CD4-positive, alpha-beta T cell treated with Interleukin-21 for 1 hour (primary cell): ENCODE measurements around the gene PLAAT2.
"Not testable (repeated sequence)": the region's sequence is repeated elsewhere in the genome, so short reads cannot be mapped to it uniquely, and the experiment has no call there.

Experiments
- DNase-seq: peaks from one replicate; pipeline ENCODE4 v3.0.0-alpha.2; 2020

PLAAT2 gene

DNA sequence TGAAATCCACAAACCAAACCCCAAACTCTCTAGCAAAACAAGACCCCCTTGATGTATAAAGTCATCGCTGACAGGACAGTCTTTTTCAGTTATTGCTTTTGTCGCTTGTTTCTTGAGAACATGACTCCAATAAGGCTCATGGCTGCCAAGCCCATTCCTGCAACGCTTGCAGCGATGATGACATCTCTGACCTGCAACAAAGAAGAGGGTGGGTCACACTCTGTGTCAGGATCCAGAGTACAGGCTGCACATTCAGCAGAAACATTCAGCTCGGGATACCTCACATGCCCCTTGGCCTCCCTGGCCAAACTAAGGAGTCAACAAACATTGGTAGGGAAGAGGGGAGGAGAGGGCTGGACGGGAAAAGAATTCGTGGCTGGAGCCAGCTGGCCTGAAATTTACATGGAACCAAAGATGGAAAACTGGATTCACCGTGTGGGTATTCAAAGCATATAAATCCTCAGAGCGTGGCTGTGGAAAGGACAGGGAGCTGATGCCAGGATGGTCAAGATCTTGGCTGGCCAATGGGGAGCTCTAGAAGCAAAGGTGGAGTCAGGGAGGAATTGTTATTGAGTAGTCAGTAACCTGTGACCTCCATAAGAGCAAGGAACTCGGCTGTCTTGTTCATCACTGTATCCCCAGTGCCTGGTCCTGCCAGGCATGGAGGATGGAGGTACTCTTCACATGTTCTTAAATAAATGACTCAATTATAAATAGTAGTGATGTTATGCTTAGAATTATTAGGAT is 11.8 kb upstream of the PLAAT2 start:
- no peak for DNase-seq

DNA sequence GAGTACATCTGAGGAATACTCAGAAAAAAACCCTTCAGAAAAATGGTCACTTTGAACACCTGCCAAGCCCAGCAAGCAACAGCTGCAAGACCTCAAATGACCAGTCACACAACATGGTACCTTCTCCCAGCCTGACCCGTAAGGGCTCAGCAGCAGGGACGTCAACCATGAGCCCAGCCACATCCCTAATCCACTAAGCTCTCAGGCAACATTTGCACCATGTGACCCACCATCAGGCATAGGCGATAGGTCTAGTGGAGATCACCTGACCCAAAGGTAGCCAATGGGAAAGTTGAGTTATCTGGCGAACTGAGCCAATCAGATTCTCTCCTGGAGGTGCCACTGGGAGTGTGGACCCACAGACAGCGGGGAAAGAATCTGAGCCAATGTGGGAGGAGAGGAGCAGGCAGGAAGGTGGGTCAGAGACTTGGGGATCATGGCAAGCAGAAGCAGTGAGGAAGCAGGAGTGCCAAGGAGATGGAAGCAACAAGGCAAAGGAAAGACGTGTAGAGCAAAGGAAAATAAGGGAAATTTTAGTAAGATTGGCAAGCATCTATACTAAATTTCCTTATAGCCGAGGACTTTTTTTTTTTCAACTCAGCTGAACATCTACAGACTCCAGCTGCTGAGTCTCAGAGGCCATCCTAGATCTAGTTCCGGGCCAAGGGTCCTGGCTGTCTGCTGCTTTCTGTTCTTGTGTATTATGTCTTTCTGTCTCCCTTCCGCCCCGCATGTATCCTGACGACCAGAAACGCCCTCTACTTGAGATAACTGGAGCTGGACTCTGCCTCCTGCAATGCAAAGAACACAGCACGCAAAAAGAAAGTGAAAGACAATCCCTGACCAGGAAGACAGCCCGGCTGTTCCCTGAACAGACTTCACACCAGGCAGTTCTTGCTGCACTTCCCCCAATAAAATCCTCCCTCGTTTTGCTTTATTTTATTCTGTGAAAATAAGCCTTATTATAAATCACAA is 11.0 kb upstream of the PLAAT2 start:
- DNase-seq = peak; percentile 65

DNA sequence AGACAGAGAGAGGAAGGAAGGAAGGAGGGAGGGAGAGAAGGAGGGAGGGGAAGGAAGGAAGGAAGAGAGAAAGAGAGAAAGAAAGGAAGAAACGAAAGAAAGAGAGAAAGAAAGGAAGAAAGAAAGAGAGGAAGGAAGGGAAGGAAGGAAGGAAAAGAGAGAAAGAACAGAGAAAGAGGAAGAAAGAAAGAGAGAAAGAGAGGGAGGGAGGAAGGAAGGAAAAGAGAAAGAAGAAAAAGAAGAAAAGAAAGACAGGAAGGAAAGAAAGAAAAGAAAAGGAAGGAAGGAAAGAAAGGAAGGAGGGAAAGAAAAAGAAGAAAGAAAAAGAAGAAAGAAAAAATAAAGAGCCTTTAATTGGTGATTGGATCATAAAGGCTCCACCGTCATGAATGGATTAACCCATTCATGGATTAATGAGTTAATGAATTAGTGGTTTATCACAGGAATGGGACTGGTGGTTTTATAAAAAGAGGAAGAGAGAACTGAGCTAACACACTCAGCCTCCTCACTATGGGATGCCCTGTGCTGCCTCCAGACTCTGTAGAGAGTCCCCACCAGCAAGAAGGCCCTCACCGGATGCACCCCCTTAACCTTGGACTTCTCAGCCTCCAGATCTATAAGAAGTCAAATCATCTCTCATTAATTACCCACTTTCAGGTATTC is 9.0 kb upstream of the PLAAT2 start:
- no peak for DNase-seq

DNA sequence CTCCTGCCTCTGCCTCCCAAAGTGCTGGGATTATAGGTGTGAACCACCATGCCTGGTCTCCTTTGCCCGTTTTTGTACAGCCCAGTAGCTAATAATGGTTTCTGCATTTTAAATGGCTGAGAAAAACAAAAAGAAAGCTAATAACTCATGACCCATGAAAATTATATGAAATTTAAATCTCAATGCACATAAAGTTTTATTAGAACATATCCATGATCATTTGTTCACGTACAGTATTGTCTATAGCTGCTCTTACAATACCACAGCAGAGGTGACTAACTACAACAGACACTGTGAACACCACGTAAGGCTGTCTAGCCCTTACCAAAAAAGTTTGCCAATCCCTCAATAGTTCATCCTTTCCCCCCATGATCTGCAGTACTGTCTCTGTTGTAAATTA is 6.4 kb upstream of the PLAAT2 start:
- no peak for DNase-seq

DNA sequence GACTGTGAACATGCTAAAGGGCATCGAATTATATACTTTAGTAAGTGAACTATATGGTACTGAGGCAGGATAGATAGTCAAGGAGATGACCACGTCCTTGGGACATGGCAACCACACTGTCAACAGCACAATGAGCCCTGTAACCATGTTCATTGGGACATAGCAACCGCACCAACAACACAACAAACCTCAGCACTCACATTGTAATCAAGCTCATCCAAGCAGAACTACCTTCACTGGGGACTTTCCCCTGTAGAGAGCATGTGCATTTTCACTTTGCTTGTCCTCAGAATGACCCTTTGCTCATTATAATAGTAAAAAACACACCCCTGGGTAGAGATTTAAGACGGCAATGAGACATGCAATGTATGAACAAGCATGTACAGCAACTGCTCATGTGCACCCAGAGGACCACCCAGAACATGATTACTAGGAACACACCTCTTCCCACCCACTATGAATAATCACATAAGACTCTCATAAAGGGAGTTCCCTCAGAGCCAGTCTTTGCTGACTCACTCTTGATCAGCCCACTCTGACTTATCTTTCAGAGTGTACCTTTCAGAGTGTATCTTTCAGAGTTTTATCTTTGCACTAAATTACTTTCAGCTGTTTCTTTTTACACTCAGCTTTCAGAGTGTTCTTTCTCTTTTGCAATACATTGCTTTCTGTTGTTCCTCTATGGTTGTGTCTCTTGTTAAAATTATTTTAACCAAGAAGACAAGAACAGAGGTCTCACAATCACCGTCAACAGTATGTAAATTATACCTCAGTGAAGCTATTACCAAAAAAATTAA is 4.1 kb upstream of the PLAAT2 start:
- peak; percentile 92 for DNase-seq

DNA sequence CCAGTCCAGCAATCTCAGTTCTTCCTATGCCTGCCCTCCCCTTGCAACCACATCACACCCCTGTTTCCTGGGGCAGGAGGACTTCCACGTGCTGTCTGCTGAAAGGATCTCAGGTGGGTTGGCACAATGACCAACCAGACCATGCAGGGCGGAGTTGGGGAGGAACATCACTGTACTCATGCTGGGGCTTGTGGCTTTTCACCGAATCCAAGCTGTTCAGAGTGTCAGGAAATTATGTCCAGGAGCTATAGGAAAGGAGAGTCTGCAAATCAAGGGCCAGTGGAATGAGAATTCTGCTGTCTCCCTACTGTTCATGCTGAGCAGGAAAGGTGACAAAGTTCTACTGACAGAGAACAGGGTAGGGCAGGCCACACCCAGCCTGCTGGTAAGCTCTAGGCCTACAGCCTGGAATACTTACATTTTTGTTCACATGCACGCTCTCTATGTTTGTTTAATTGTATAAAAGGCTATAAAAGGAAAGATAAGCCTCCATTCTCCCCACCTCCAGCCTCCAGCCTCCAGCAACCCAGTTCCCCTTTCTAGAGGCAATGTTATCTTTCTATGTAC is 1.7 kb upstream of the PLAAT2 start:
- DNase-seq = no peak

DNA sequence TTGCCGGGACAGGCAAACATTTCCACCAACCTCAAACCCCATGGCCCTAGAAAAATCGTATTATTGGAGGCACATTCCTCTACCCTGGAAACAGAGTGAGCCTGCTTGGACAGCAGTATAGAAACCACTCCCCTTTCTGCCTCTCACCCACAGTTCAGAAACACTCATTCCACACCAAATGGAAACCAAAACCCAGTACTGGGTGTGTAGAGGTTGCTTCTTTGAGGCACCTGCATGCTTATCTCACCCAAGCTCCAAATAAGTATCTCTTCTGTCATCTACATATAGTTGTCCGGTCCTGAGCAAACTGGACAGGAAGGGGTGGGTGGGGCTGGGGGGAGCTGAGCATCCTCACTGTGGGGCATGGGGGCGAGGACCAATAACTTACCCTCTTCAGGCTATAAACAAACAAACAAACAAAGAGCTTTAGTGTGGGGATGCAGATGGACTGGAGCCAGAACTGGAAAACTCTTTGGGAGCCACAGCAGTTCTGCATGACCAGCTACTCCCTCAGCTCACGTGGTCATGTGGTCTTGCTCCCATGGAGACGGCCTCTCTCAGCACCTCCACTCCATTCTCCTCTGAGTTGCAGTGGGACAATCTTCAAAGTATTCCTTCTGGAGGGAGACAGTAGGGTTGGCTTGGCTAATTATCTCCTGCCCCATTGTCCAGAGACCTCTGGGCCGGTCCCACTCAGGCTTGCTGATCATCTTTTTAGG is 1.0 kb upstream of the PLAAT2 start:
- peak; percentile 52 for DNase-seq

DNA sequence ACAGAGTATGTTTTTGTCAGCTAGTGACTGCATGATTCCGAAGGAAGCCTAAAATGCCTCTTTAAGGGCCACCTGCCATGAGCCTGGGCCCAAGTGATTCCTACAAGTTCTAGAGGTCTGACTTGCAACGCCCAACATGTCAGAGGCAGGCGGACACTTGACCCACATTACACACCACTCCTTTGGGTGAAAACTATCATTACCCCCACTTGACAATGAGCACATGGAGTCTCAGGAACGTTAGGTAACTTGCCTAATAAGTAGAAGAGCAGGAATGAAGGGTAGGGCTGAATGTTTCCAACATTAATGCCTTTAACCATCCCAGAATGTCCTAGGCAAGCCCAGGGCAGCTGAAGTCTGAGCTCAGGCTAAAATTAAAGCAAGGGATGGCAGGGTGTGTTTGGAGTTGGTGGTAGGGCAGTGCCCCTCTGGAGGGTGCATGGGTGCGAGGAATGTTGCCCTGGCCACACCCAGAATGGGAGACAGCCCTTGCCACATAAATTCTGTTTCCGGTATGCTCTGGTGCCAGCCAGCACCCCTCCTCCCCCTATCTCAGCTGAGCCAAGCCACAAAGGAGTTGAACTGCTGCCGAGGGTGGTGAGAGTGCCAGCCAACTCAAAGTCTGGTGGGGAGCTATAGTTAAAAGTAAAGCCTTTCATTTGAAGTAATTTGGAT is 2.5 kb downstream of the PLAAT2 start:
- DNase-seq = peak; percentile 46

DNA sequence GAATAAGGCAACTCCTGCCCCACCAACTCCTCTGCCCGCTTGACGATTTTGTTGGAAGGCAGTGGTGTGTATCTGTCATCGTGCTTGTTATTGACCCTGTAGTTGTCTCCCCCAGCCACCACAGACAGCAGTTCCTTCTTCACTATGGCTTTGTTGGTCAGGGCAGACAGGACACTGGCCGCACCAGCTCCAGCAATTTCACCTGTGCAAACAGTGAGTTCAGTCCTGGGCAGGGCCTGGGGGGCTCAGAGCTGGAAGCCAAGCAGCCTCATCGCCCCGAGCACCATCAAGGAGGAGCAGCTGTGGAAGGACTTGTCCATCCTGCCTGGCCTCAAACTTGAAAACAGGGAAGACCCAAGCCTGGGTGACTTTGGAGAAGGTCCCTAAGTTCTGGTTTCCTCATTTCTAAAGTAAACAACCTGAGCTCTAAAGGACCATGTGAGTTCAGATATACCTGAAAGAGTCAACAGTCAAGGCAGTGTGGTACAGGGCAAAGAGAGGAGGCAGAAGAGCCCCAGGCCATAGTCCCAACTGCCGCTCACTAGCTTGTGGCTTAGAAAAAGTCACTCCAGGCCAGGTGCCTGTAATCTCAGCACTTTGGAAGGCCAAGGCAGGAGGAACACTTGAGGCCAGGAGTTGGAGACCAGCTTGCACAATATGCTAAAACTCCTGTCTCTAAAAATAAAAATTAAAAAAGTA is 4.6 kb downstream of the PLAAT2 start:
- DNase-seq = no peak

DNA sequence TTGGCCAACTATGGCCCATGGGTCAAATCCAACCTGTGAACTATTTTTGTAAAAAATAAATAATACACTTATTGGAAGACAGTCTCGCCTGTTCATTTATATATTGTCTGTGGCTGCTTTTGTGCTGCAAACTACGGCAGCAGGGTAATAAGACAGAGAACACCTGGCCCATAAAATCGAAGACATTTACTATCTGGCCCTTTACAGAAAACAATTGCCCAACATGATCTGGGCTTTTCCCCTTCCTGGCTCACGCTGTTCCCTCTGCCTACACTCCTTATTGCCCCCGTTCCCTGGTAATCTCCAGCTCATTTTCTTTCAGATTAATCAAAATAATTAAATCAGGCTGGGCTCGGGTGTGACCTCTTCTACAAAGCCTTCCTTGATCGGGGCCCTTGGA is 5.6 kb downstream of the PLAAT2 start:
- no peak for DNase-seq

DNA sequence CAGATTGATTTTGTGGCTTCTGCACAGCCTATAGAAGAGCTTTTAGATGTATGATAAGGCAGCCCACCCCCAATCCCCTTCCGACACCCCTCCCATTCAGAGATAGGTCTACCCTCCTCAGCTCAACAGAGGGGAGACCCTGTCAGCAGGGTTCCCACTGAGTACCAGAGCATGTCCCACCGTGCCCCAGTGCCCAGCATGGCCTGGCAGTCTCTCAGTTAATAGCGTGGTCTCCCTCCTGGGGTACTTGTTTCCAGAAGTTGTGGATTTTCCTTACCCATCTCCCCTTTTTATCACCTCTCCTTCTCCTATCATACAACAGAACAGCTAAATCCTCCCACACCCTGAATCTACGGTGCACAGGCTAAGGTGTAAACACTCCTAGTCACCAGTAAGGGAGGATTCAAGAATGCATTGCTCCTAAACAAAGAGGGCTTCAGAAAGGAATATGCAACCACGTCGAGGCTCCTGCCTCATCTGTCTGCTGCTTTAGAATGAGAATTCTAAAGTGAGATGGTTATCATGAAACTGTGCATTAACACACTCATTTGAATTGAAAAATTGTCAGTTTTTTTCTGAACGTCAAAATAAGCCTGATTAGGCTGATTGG is 6.7 kb downstream of the PLAAT2 start:
- DNase-seq = no peak

DNA sequence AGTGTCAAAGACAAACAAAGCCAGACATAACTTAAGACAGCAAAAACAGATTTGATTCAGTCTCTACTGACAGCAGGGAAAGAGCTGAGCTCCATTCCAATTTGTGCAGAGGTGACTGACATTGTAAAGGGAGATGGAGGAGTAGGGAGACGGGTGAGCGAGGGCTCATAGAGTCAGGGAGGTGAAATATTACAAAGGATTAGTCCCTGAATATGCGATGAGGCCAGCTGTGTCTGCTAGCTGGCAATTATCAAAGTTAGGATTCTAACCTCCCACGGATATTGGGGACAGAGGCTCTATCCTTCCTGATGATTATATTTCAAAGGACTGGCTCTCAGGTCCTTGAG is 8.3 kb downstream of the PLAAT2 start:
- DNase-seq = no peak

DNA sequence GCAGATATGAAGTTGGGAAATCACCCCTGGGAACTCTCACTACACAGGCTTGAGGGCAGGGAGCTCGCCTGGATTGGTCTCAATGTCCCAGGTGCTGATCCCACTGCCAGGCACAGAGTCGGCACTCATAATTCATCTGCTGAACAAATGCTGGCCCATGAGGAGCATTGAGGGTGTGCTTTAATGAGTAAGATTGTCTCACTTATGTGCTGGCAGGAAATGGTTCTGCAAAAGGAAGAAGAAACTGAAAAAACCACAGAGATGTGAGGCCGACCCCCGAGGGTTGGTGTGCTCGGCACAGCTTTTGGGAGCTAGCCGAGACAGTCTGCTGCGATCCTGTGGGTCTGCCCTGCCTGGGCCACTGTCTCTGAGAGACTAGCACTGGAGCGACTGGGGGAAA is 9.4 kb downstream of the PLAAT2 start:
- DNase-seq = peak; percentile 74

DNA sequence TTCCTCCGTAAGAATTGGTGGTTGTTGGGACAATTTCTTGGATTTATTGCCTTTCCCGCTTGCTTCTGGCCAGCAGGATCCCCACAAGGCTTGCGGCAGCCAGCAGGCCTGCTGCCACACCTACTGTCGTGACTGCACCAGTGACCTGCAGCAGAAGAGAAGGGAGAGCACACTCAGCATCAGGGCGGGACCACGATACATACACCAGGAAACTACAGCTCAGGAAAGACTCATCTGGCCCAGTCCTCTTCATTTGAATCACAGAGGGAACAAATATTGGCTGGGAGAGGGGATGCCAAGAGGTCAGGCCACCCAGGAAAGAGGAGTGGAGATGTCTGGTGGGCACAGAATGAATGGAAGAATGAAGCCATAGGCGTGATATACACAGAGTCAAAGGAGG is 10.3 kb downstream of the PLAAT2 start:
- no peak for DNase-seq

DNA sequence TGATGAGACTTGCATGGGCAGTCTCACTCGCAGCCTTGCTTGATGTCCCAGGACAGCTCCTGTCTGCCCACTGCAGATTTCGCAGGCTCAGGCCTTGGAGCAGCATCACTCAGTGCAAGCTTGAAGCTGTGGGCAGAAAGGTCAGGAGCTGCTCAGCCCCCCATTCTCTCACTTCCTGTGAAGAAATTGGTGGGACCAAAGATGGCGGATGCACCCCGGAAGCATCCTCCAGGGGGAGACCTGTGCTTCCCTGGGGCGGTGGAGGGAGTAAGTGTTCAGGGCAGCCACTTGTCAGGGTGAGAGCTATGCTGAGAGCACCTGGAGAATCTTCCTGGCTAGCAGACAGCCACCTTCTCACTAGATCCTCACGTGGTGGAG is 11.3 kb downstream of the PLAAT2 start:
- DNase-seq = peak; percentile 47

DNA sequence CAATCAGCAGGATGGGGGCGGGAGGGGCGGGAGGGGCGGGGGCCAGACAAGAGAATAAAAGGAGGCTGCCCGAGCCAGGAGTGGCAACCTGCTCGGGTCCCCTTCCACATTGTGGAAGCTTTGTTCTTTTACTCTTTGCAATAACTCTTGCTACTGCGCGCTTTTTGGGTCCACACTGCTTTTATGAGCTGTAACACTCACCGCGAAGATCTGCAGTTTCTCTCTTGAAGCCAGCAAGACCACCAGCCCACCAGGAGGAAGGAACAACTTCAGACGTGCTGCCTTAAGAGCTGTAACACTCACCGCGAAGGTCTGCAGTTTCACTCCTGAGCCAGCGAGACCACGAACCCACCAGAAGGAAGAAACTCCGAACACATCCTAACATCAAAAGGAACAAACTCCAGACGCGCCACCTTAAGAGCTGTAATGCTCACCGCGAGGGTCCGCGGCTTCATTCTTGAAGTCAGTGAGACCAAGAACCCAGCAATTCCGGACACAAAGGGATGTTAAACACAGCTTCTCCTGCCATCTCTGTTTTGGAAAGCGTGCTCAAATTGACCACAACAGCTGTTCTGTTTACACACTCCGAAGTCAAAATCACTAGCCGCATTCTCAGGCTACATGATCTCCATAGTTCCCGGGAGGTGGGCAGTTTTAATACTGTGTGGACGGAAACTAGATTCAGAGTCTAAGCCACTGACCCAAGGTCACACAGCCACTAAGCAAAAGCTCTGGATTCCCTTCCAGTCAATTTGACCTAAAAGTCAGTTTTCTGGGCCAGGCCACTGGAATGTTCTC is 11.9 kb downstream of the PLAAT2 start:
- DNase-seq = peak; percentile 59

DNA sequence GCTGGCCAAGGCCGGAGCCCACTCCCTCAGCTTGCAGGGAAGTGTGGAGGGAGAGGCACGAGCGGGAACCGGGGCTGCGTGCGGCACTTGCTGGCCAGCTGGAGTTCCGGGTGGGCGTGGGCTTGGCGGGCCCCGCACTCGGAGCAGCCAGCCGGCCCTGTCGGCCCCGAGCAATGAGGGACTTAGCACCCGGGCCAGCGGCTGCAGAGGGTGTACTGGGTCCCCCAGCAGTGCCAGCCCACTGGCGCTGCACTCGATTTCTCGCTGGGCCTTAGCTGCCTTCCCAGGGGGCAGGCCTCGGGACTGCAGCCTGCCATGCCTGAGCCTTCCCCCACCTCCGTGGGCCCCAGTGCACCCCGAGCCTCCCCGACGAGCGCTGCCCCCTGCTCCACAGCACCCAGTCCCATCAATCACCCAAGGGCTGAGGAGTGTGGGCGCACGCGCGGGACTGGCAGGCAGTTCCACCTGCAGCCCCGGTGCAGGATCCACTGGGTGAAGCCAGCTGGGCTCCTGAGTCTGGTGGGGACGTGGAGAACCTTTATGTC is 13.0 kb downstream of the PLAAT2 start:
- DNase-seq = not testable (repeated sequence)

DNA sequence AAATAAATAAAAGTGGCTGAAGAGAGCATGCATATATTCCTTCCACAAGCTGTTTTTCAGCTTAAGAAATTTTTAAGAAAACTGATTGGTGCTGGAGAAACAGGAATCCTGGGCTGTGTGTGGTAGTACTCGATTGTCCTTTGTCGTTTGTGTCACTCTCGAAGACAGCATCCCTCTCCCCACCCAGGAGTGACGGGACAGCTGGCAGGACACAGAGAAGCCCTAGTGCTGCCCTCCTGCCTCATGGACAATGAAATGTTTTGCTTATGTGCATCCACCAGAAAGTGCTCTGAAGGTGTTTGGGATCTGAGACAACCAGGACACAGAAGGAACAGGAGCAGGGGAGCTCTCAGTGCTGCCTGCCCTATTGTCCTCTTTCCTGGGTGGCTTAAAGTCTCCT is 13.8 kb downstream of the PLAAT2 start:
- no peak for DNase-seq

DNA sequence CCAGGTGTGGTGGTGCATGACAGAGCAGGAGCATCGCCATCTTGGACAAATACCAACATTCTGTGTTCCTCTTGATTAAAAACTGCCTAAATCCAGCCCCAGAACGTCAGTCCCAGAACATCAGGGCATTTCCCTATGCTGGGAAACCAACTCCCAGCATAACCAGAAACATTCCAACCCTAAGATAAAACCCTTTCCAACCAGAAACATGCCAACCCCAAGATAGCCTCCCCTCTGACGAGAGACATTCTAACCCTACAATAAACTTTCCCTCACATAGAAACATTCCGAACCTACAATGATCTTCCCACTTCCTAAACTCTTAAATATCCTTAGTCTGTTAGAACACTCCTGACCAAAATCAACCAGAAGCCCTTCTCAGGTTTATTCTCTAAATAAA is 15.0 kb downstream of the PLAAT2 start:
- DNase-seq = no peak
